Trophoblast cell (in vitro differentiated cells and primary cell): ENCODE results near the gene USF3.

ENCODE experiments used
- DNase-seq, 2 donors: peaks; one replicate each; pipeline ENCODE4 v3.0.0-alpha.2; 2016
- H2AFZ ChIP-seq: 2 replicates; pipeline ENCODE4 v1.6.1; 2013; ENCODE audit warnings: low read length, moderate library complexity, mild to moderate bottlenecking; ENCODE audit not compliant: insufficient read depth, poor library complexity
- H2AK5ac ChIP-seq: 2 replicates; pipeline ENCODE4 v1.6.1; 2013; ENCODE audit warnings: mild to moderate bottlenecking, low read length
- H2BK120ac ChIP-seq: 2 replicates; pipeline ENCODE4 v1.6.1; 2013; ENCODE audit warnings: low read length, mild to moderate bottlenecking, moderate library complexity; ENCODE audit not compliant: insufficient read depth, poor library complexity
- H2BK12ac ChIP-seq: 2 replicates; pipeline ENCODE4 v1.6.1; 2013; ENCODE audit warnings: mild to moderate bottlenecking, low read length, moderate library complexity
- H2BK5ac ChIP-seq: 2 replicates; pipeline ENCODE4 v1.6.1; 2013; ENCODE audit warnings: low read length, low read depth, moderate library complexity, mild to moderate bottlenecking; ENCODE audit not compliant: poor library complexity
- H3K14ac ChIP-seq: 2 replicates; pipeline ENCODE4 v1.6.1; 2013; ENCODE audit warnings: mild to moderate bottlenecking, low read length
- H3K18ac ChIP-seq: 2 replicates; pipeline ENCODE4 v1.6.1; 2013; ENCODE audit warnings: mild to moderate bottlenecking, low read length
- H3K23ac ChIP-seq: 2 replicates; pipeline ENCODE4 v1.6.1; 2013; ENCODE audit warnings: low read length
- H3K27ac ChIP-seq: 2 replicates; pipeline ENCODE4 v1.5.1; 2013; ENCODE audit warnings: low read depth, mild to moderate bottlenecking, inconsistent platforms, low read length, moderate library complexity
- H3K27me3 ChIP-seq: 2 replicates; pipeline ENCODE4 v1.6.1; 2013; ENCODE audit warnings: inconsistent platforms, mild to moderate bottlenecking, low read length, moderate library complexity; ENCODE audit not compliant: insufficient read depth
- H3K36me3 ChIP-seq, 2 experiments: 1 replicate in 1 of 2; 2 replicates in 1 of 2; pipeline ENCODE4 v1.6.1; 2013; ENCODE audit warnings: low read length in 2 of 2, mild to moderate bottlenecking in 2 of 2, moderate library complexity in 1 of 2; ENCODE audit not compliant: insufficient read depth in 2 of 2, control insufficient read depth in 1 of 2
- H3K4ac ChIP-seq: 2 replicates; pipeline ENCODE4 v1.6.1; 2013; ENCODE audit warnings: low read depth, mild to moderate bottlenecking, low read length, moderate library complexity
- H3K4me1 ChIP-seq, 2 experiments: 1 replicate in 1 of 2; 2 replicates in 1 of 2; pipeline ENCODE4 v1.6.1; 2013; ENCODE audit warnings: low read length in 2 of 2, mild to moderate bottlenecking in 2 of 2, moderate library complexity in 1 of 2; ENCODE audit not compliant: insufficient read depth in 2 of 2, control insufficient read depth in 1 of 2
- H3K4me2 ChIP-seq: 2 replicates; pipeline ENCODE4 v1.6.1; 2013; ENCODE audit warnings: inconsistent platforms, mild to moderate bottlenecking, low read length, moderate library complexity
- H3K4me3 ChIP-seq: 2 replicates; pipeline ENCODE4 v1.5.1; 2013; ENCODE audit warnings: mild to moderate bottlenecking, low read depth, low read length, inconsistent platforms
- H3K79me1 ChIP-seq: one replicate; pipeline ENCODE4 v1.6.1; 2013; ENCODE audit warnings: low read length
- H3K79me2 ChIP-seq: 2 replicates; pipeline ENCODE4 v1.6.1; 2013; ENCODE audit warnings: low read length, mild to moderate bottlenecking; ENCODE audit not compliant: control insufficient read depth, insufficient read depth, poor library complexity
- H3K9ac ChIP-seq: 2 replicates; pipeline ENCODE4 v1.6.1; 2013; ENCODE audit warnings: mild to moderate bottlenecking, low read length
- H3K9me3 ChIP-seq: 2 replicates; pipeline ENCODE4 v1.6.1; 2013; ENCODE audit warnings: low read depth, mild to moderate bottlenecking, control low read depth, inconsistent platforms, low read length; ENCODE audit not compliant: insufficient read depth
- H4K12ac ChIP-seq: 2 replicates; pipeline ENCODE4 v1.6.1; 2013; ENCODE audit warnings: low read depth, mild to moderate bottlenecking, low read length, moderate library complexity
- H4K8ac ChIP-seq: 2 replicates; pipeline ENCODE4 v1.6.1; 2013; ENCODE audit warnings: low read depth, mild to moderate bottlenecking, low read length, moderate library complexity
- H4K91ac ChIP-seq: one replicate; pipeline ENCODE4 v1.6.1; 2013; ENCODE audit warnings: low read depth, mild to moderate bottlenecking, low read length, moderate library complexity
- WGBS: extraction: QIAGEN DNeasy Blood & Tissue Kit; methylation state at CpG from one replicate; pipeline ENCODE4 v1.1.7; 2013; ENCODE audit warnings: missing lambda C conversion rate; ENCODE audit not compliant: insufficient read length, insufficient coverage; ENCODE audit errors: extremely low coverage; 5-methylcytosine and 5-hydroxymethylcytosine counted together

The USF3 gene

DNA sequence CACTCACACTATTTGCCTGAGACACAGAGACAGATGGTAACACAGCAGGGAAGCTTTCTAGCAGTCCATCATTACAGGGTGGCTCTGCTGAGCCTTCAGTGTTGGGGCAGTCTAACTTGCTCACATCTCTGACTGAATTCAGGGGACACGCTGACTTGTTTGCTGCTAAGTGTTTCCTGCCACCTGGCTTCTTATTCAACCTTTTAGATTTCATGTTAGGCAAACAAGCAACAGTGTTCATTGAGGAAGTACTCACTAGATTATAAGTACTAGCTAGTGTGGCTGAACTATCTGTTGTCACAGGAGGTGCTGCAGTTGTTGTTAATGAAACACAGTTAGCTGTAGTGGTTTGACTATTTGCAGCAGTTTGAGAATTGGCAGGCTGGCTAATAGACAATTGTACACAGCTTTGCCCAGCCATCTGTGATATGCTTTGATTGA lies 37.3 kb downstream of the USF3 start:
- no peak overlapping the region for H3K27ac ChIP-seq
- no peak for DNase-seq
- H4K12ac ChIP-seq: no peak overlapping the region
- no peak overlapping the region for H2BK12ac ChIP-seq
- WGBS: no CpG with 5 or more reads among the region's 1 CpG
- H3K9me3 ChIP-seq: no peaks in the 10 kb centered on the region
- peaks cover 7 to 25% of the 10 kb centered on the region in 2 experiments for H3K36me3 ChIP-seq
- H3K9ac ChIP-seq: no peak overlapping the region
- no peak overlapping the region for H4K91ac ChIP-seq
- no peak overlapping the region for H2AFZ ChIP-seq
- H3K79me1 ChIP-seq: no peaks in the 10 kb centered on the region
- H2BK5ac ChIP-seq: no peak overlapping the region
- H3K23ac ChIP-seq: no peak overlapping the region
- H3K4me1 ChIP-seq: no peaks in the 10 kb centered on the region
- H3K18ac ChIP-seq: no peak overlapping the region
- H4K8ac ChIP-seq: no peak overlapping the region
- H3K4me2 ChIP-seq: no peak overlapping the region
- H3K27me3 ChIP-seq: no peaks in the 10 kb centered on the region
- H3K4me3 ChIP-seq: no peak overlapping the region
- H3K14ac ChIP-seq: no peak overlapping the region
- no peaks in the 10 kb centered on the region for H3K79me2 ChIP-seq
- H2BK120ac ChIP-seq: no peak overlapping the region
- H3K4ac ChIP-seq: no peak overlapping the region
- H2AK5ac ChIP-seq: no peak overlapping the region

DNA sequence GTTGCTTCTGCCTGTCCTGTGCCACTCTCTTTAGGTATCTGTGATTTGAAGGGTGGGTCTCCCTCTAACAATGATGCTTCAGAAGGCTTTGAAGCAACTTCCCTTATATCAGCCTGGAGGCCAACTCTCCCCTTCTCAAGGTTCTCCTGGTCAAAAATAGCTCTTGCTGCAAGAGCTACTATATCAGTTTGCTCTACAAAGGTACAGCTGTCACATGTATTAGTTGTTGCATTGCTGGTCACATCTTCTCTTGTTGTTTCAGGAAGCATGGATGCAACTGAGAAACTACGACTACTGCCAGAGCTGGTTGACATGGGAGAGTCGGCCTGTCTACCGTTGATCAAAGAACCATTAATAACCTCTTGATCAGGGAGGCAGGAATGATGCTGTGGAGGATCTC lies 38.3 kb downstream of the USF3 start:
- H3K23ac ChIP-seq: no peak overlapping the region
- no CpG with 5 or more reads among the region's 3 CpGs for WGBS
- H2BK120ac ChIP-seq: no peak overlapping the region
- H3K18ac ChIP-seq: no peak overlapping the region
- no peak overlapping the region for H4K12ac ChIP-seq
- no peak overlapping the region for H3K4ac ChIP-seq
- H3K9me3 ChIP-seq: no peaks in the 10 kb centered on the region
- no peak overlapping the region for H2AK5ac ChIP-seq
- H2BK12ac ChIP-seq: no peak overlapping the region
- no peaks in the 10 kb centered on the region for H3K79me1 ChIP-seq
- no peak overlapping the region for H3K4me3 ChIP-seq
- no peak overlapping the region for H4K8ac ChIP-seq
- H3K36me3 ChIP-seq: peaks cover 7 to 25% of the 10 kb centered on the region in 2 experiments
- no peak overlapping the region for H3K27ac ChIP-seq
- H2AFZ ChIP-seq: no peak overlapping the region
- no peaks in the 10 kb centered on the region for H3K4me1 ChIP-seq
- no peaks in the 10 kb centered on the region for H3K79me2 ChIP-seq
- H3K9ac ChIP-seq: no peak overlapping the region
- H2BK5ac ChIP-seq: no peak overlapping the region
- no peak for DNase-seq
- no peak overlapping the region for H4K91ac ChIP-seq
- no peaks in the 10 kb centered on the region for H3K27me3 ChIP-seq
- H3K4me2 ChIP-seq: no peak overlapping the region
- no peak overlapping the region for H3K14ac ChIP-seq

DNA sequence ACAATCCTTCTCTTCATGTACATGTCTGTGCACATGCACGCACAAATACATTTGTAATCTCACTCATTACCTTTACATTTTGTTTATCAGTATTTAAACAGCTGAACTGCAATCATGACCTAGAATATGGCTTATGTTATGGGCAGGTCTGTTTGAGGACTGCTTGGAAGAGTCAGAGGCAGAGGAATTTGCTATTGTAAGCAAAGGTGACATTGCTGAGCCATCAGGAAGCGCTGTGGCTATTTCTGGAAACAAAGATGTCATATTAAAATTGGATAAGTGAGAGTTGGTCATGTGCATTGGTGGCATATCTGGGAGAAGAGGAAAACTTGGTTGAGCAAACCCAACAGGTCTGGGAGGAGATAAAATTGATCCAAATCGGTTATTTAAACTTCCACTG lies 41.6 kb downstream of the USF3 start:
- no peaks in the 10 kb centered on the region for H3K9me3 ChIP-seq
- H4K8ac ChIP-seq: no peak overlapping the region

DNA sequence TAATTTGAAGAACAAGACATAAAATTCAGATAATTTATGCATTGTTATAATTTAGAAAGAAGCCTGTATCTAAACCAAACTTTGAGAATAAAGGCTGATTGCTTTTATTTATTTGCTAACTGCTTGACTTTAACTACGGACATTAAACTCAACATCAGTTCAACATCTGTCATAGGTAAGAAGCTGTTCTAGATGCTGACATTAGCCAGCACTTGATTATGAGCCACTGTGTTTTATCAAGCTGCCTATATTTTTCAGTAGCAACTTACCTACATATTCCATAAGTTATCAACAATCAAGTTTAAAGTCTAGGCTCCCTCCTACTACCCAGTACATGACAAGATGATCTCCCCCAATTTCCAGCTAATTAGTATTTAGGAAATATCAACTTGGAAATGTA lies 42.1 kb downstream of the USF3 start:
- Histone ChIP-seq H3K9ac (no peak overlapping the region), H3K27me3 (no peaks in the 10 kb centered on the region), H3K23ac (no peak overlapping the region), H2AK5ac (no peak overlapping the region), H3K18ac (no peak overlapping the region), H3K14ac (no peak overlapping the region), H3K27ac (no peak overlapping the region), H3K4me1 (no peaks in the 10 kb centered on the region), H3K4me2 (no peak overlapping the region), H3K4me3 (no peak overlapping the region), H4K91ac (no peak overlapping the region), H4K12ac (no peak overlapping the region), H3K79me2 (no peaks in the 10 kb centered on the region), H2BK5ac (no peak overlapping the region), H2AFZ (no peak overlapping the region), H3K79me1 (no peaks in the 10 kb centered on the region), H4K8ac (no peak overlapping the region), H3K4ac (no peak overlapping the region), H3K36me3 (peaks cover 3 to 10% of the 10 kb centered on the region in 2 experiments), H3K9me3 (no peaks in the 10 kb centered on the region), H2BK12ac (no peak overlapping the region), H2BK120ac (no peak overlapping the region)
- WGBS: no CpG with 5 or more reads among the region's 1 CpG
- no peak for DNase-seq

More for the DNA sequence above, 41.6 kb downstream of the USF3 start:
- no CpG with 5 or more reads among the region's 3 CpGs for WGBS
- Histone ChIP-seq H2BK5ac (no peak overlapping the region), H3K79me1 (no peaks in the 10 kb centered on the region), H2AK5ac (no peak overlapping the region), H4K12ac (no peak overlapping the region), H3K27ac (no peak overlapping the region), H3K79me2 (no peaks in the 10 kb centered on the region), H2BK12ac (no peak overlapping the region), H3K18ac (no peak overlapping the region), H3K4me2 (no peak overlapping the region), H3K36me3 (peaks cover 3 to 14% of the 10 kb centered on the region in 2 experiments), H3K4me3 (no peak overlapping the region), H3K14ac (no peak overlapping the region), H3K9ac (no peak overlapping the region), H4K91ac (no peak overlapping the region), H3K4ac (no peak overlapping the region), H2AFZ (no peak overlapping the region), H2BK120ac (no peak overlapping the region), H3K4me1 (no peaks in the 10 kb centered on the region), H3K23ac (no peak overlapping the region), H3K27me3 (no peaks in the 10 kb centered on the region)
- no peak for DNase-seq
